Glomerular visceral epithelial cell (primary cell): ENCODE measurements around the gene PITX1.

Experiments used
- DNase-seq: peaks from one replicate; pipeline ENCODE4 v3.0.0-alpha.2; 2016; ENCODE audit errors: extremely low spot score

The PITX1 gene

GRCh38 chr5:135029477-135030122, 4.4 kb downstream of the PITX1 start:
- DNase-seq: no peak

- DNase-seq: no peak
Observed at GRCh38 chr5:135028791-135029476, 5.1 kb downstream of the PITX1 start.

DNA sequence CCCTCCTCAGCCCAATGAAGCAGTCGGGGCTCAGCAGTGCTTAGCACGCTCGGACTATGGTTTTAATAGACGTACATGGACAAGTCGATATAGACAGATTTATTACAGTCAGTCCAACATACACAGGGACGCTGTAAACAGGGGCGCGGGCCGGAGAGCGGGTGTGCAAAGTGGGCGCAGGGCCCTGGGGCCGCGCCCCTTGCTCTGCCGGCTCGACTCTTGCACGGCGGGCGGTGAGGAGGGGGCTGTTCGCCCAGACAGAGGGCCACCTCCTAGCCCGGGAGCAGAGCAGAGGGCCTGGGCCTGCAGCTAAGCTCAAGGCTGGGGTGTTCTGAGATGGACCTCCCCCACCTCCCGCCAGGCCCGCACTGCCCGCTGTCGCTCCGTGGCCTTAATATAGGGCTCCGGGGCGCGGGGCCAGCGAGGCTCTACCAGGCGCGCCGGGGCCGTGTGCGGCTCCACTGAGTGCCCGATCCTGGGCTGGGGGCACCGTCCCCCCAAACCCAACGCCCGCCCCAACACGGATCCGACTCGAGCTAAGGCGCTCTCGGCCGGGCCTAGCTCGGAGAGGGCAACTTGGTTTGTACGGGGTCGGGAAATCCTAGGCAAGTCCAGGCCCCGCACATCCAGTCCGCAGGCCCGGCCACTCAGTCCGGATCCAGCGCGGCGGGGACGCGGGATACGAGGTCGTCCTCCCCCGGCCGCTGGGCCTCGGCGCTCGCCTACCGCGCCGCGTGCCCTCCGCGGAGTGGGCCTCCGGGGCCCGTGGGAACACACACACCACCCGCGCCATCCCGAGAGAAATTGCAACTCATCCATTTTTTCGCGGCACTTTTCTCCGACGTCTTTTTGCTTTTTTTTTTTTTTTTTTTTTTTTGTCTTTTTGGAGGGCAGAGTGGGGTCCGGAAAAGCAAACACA, 6.1 kb downstream of the PITX1 start:
- DNase-seq: no peak

DNA sequence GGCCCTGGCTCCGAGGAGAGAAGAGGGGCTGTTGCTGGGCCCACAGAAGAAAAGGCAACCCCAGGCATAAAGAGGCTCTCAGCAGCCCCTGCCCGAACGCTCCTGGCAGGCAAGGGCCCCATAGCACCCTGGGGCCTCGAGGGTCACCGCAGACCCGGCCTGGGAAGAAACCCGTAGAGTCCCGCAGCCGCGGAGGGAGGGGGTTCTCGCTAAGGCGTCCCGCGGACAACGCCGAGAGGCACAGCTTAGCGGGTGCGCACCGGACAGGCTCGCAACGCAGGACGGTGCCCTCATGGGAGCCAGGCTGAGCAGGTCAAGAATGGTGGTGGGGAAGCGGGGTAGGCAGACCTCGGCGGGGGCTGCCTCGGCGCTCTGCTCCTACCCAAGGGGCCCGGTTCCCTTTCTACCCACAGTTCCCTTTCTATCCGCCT, 6.7 kb downstream of the PITX1 start:
- no peak for DNase-seq

GRCh38 chr5:135026645-135027265, 7.3 kb downstream of the PITX1 start:
- no peak for DNase-seq

GRCh38 chr5:135025730-135026644, 8.0 kb downstream of the PITX1 start:
- DNase-seq: no peak

- no peak for DNase-seq
Observed at GRCh38 chr5:135024956-135025729, 8.9 kb downstream of the PITX1 start.

GRCh38 chr5:135020111-135020895, 13.7 kb downstream of the PITX1 start:
- no peak for DNase-seq

DNA sequence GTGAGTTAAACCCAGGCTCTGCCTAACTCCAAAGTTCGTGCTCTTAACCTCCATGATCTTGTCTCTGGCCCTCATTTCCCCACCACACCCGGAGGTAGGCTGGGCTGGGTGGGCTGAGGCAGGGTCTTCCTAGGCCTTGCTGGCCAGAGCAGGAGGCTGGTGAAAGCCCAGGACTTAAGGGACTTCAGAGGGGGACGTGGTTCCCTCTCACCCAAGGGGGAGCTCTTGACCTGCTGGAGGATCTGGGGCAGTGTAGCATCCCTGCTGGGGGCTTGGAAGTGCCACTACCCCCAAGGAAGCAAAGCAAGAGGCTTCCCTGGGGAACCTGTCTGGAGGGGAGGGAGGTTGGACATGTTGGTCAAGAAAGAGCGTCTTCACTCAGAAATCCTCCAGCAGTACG, 14.7 kb downstream of the PITX1 start:
- no peak for DNase-seq

GRCh38 chr5:135018457-135018856, 15.6 kb downstream of the PITX1 start:
- DNase-seq: no peak

DNA sequence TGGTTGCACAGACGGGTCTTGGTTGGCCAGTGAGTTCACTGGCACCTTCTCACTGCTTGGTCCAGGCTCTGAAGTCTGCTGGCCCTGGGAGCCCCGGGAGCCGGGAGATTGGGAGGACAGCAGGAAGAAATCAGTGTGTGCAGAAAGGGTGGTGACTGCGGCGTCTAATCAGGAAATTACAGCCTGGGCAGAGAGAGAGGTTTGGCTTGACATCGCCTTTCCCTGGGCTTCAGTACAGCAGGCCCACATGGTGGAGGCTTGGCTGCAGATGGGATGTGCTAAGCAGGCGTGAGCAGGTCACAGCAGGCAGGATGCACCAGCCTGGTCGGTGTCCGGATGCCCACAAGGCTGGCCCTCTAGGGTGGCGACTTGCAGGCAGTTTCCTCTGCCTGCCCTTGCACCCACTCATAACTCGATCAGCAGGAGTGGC, 17.2 kb downstream of the PITX1 start:
- DNase-seq: no peak

GRCh38 chr5:135015942-135016341, 18.1 kb downstream of the PITX1 start:
- no peak for DNase-seq

DNA sequence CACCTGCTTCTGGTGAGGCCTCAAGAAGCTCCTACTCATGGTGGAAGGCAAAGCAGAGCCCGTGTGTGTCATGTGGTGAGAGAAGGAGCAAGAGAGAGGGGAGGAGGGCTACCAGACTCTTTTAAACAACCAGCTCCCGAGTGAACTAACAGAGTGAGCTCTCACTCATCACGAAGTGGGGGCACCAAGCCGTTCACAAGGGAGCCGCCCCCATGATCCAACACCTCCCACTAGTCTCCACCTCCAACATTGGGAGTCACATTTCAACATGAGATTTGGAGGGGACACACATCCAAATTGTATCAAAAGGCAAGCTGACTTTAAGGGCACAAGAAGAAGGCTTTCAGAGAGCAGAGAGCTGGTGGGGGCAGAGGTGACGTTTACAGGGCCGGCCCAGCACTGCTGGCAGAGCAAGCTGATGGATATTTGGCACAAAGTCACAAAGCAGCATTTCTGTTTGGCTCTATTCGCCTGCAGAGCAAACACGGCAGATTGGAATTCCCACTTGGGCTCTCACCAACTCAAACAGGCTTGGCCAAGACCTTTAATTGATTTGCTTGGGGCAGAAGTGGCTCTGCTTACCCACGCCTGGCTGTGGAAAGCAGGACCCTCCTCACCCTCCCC, 20.0 kb downstream of the PITX1 start:
- no peak for DNase-seq

DNA sequence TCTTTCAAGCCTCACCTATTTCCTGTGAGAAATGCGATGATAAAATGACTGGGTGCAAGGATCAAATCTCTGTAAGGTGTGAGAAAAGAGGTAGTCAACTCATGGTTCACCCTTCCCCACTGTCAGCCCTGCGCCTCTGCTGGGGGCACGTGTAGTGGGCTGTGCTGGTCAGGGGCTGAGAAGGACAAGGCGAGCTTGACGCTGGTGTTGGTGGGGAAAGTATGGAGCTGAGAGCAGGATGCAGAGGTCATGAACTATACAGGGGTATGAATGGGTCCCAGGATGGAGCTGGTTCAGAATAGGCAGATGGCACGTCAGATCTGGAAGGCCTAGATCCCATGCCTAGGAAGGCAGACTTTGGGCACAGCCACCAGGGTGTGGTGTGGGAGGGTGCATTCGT, 20.6 kb downstream of the PITX1 start:
- DNase-seq: no peak

GRCh38 chr5:135012951-135013391, 21.1 kb downstream of the PITX1 start:
- no peak for DNase-seq

- no peak for DNase-seq
Observed at GRCh38 chr5:135012033-135012588, 21.9 kb downstream of the PITX1 start.

- no peak for DNase-seq
Observed at GRCh38 chr5:135011355-135012032, 22.5 kb downstream of the PITX1 start.
